ENCODE data around the gene ANKRD11. TPM values are rescaled to one million over a fixed set of nuclear protein-coding genes. Genes with fewer than 3 reads are reported as not detected.

The ANKRD11 gene
- polyA plus RNA-seq, 1 donor (not counting 4 experiments of a cell fraction or from before 2014, with no cell fraction given) = 30.1 TPM

DNA sequence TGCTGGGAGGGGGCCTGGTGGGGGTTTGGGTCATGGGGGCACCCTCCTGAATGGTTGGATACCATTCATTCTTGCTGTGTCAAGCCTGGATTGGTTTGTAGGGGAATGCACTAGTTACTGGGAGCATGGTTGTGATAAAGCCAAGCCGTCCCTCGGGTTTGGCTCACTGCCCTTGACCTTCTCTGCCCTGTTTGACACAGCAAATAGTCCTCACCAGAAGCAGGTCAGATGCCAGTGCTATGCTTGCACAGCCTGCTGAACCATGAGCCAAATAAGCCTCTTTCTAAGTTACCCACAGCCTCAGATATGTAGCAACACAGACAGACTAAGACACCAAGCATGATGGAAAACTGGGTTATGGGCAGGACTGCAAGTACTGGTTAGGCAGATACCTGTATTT is 258.3 kb downstream of the ANKRD11 start:
- TF ChIP-seq, protein P1, sequence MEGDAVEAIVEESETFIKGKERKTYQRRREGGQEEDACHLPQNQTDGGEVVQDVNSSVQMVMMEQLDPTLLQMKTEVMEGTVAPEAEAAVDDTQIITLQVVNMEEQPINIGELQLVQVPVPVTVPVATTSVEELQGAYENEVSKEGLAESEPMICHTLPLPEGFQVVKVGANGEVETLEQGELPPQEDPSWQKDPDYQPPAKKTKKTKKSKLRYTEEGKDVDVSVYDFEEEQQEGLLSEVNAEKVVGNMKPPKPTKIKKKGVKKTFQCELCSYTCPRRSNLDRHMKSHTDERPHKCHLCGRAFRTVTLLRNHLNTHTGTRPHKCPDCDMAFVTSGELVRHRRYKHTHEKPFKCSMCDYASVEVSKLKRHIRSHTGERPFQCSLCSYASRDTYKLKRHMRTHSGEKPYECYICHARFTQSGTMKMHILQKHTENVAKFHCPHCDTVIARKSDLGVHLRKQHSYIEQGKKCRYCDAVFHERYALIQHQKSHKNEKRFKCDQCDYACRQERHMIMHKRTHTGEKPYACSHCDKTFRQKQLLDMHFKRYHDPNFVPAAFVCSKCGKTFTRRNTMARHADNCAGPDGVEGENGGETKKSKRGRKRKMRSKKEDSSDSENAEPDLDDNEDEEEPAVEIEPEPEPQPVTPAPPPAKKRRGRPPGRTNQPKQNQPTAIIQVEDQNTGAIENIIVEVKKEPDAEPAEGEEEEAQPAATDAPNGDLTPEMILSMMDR (optimal IDR thresholded peaks at IDR 0.05 in 1 of 3, IDR thresholded peaks at IDR 0.05 in 1 of 3, conservative IDR thresholded peaks at IDR 0.05 in 1 of 3; ENCODE audit: extremely low read depth in 1 of 3, insufficient read depth in 2 of 3, low read length in 3 of 3) = no peak
- TF ChIP-seq EZH2 (IDR thresholded peaks at IDR 0.05; ENCODE audit: low read length) = no peak
- Histone ChIP-seq H4K20me1 (ENCODE audit: control insufficient read depth, extremely low read depth, insufficient read depth, low read length) (peaks cover 3% of the 10 kb centered on the region), H3K9me3 (ENCODE audit: control insufficient read depth, low read depth, low read length) (peaks cover 8% of the 10 kb centered on the region), H3K4me3 (ENCODE audit: control insufficient read depth in 2 of 3, extremely low read depth in 1 of 3, insufficient read depth in 2 of 3, low read depth in 1 of 3, low read length in 3 of 3) (no peak overlapping the region), H3K27me3 (ENCODE audit: control insufficient read depth, extremely low read depth, insufficient read depth, low read length) (no peaks in the 10 kb centered on the region), H3K27ac (ENCODE audit: control insufficient read depth, insufficient read depth, low read length) (no peak overlapping the region), H3K9me1 (ENCODE audit: control insufficient read depth, extremely low read depth, insufficient read depth, low read length) (no peaks in the 10 kb centered on the region), H3K4me1 (ENCODE audit: control insufficient read depth, extremely low read depth, insufficient read depth, low read length) (no peaks in the 10 kb centered on the region), H3K9ac (ENCODE audit: control insufficient read depth, extremely low read depth, insufficient read depth, low read length) (no peak overlapping the region), H3K36me3 (ENCODE audit: control insufficient read depth in 2 of 2, extremely low read depth in 1 of 2, insufficient read depth in 2 of 2, low read length in 2 of 2) (peaks cover 27 to 36% of the 10 kb centered on the region in 2 experiments), H3K79me2 (ENCODE audit: control insufficient read depth, insufficient read depth, low read length) (peaks cover 15% of the 10 kb centered on the region), H3K4me2 (ENCODE audit: control insufficient read depth, extremely low read depth, insufficient read depth, low read depth, low read length) (no peak overlapping the region), H2AFZ (ENCODE audit: control insufficient read depth, low read length) (no peak overlapping the region)
- dilution Hi-C loops (cut with MboI; ENCODE audit: extremely low pct_ligation_motif_present, low sequenced_read_pairs) = no loop called here
- no peak for FAIRE-seq
- no peak for DNase-seq (ENCODE audit: low read depth, low spot score)

DNA sequence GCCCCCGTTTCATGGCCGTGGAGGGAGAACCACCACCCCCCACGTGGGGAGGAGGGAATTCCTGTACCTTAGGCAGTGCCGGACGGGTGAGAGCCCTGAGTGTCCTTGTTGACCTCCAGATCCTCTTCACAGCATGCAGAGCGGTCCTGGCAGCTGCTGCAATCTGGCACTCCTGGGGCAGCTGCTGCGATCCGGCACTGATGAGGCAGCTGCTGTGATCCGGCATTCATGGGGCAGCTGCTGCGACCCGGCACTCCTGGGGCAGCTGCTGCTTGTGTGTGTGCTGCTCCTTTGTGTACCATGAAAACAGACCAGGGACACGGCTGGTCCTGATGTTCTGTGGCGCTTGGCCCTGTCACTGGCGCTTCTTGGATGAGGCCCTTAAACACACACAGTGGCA is 260.1 kb downstream of the ANKRD11 start:
- FAIRE-seq (no peak), DNase-seq (ENCODE audit: low read depth, low spot score) (no peak)
- Histone ChIP-seq H3K9me1 (ENCODE audit: control insufficient read depth, extremely low read depth, insufficient read depth, low read length) (no peaks in the 10 kb centered on the region), H3K9ac (ENCODE audit: control insufficient read depth, extremely low read depth, insufficient read depth, low read length) (no peak overlapping the region), H2AFZ (ENCODE audit: control insufficient read depth, low read length) (no peak overlapping the region), H3K4me2 (ENCODE audit: control insufficient read depth, extremely low read depth, insufficient read depth, low read depth, low read length) (no peak overlapping the region), H4K20me1 (ENCODE audit: control insufficient read depth, extremely low read depth, insufficient read depth, low read length) (peaks cover 3% of the 10 kb centered on the region), H3K27ac (ENCODE audit: control insufficient read depth, insufficient read depth, low read length) (no peak overlapping the region), H3K9me3 (ENCODE audit: control insufficient read depth, low read depth, low read length) (peaks cover 8% of the 10 kb centered on the region), H3K4me3 (ENCODE audit: control insufficient read depth in 2 of 3, extremely low read depth in 1 of 3, insufficient read depth in 2 of 3, low read depth in 1 of 3, low read length in 3 of 3) (no peak overlapping the region), H3K4me1 (ENCODE audit: control insufficient read depth, extremely low read depth, insufficient read depth, low read length) (no peaks in the 10 kb centered on the region), H3K36me3 (ENCODE audit: control insufficient read depth in 2 of 2, extremely low read depth in 1 of 2, insufficient read depth in 2 of 2, low read length in 2 of 2) (peaks cover 36 to 48% of the 10 kb centered on the region in 2 experiments), H3K27me3 (ENCODE audit: control insufficient read depth, extremely low read depth, insufficient read depth, low read length) (no peaks in the 10 kb centered on the region), H3K79me2 (ENCODE audit: control insufficient read depth, insufficient read depth, low read length) (peaks cover 15% of the 10 kb centered on the region)
- TF ChIP-seq, protein P1 (optimal IDR thresholded peaks at IDR 0.05 in 1 of 3, IDR thresholded peaks at IDR 0.05 in 1 of 3, conservative IDR thresholded peaks at IDR 0.05 in 1 of 3; ENCODE audit: extremely low read depth in 1 of 3, insufficient read depth in 2 of 3, low read length in 3 of 3) = no peak
- no peak for TF ChIP-seq EZH2 (IDR thresholded peaks at IDR 0.05; ENCODE audit: low read length)
- dilution Hi-C loops (cut with MboI; ENCODE audit: extremely low pct_ligation_motif_present, low sequenced_read_pairs) = no loop called here
